GM19025 (cell line): Measurements from ENCODE around the gene NTRK3.

Source experiments
- ATAC-seq: cut with Tn5 transposase; IDR thresholded peaks from one replicate; pipeline ENCODE4 v1.9.1; 2021; ENCODE audit warnings: mild to moderate bottlenecking, low read depth, moderate library complexity; ENCODE audit not compliant: unreplicated experiment

NTRK3 gene

DNA sequence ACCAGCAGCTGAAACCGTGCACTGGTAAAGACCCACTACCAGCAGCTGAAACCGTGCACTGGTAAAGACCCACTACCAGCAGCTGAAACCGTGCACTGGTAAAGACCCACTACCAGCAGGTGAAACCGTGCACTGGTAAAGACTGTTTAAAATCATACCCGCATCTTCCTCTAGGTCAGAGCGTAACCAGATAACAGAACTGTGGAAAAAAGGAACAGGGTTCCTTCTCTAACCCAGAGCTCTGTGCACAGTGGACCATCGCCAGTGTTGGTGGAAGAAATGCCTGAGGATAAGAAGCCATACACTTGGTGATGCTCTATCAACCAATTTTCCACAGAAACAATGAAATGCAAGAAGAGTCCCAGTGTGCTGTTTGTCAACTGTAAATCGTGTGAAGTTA is 243.4 kb downstream of the NTRK3 start:
- ATAC-seq: no peak

DNA sequence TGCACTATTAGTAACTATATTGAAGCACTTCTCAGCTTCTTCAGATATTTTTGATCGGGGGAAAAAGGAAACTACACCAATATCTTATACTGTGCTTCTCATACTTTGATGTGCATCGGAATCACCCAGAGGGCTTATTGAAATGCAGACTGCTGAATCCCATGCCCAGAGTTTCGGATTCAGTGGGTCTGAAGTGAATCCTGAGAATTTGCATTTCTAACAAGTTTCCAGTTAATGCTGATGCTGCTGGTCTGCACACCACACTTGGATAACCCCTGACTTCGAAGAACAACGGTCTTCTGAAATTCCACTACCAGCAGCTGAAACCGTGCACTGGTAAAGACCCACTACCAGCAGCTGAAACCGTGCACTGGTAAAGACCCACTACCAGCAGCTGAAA is 243.9 kb downstream of the NTRK3 start:
- ATAC-seq: no peak

GRCh38 chr15:88012233-88012632 is 244.3 kb downstream of the NTRK3 start:
- ATAC-seq: no peak

GRCh38 chr15:88011533-88011932 is 245.0 kb downstream of the NTRK3 start:
- ATAC-seq: no peak

GRCh38 chr15:88006146-88006545 is 250.4 kb downstream of the NTRK3 start:
- no peak for ATAC-seq

- no peak for ATAC-seq
Measured at GRCh38 chr15:88004399-88004798, 252.1 kb downstream of the NTRK3 start.

DNA sequence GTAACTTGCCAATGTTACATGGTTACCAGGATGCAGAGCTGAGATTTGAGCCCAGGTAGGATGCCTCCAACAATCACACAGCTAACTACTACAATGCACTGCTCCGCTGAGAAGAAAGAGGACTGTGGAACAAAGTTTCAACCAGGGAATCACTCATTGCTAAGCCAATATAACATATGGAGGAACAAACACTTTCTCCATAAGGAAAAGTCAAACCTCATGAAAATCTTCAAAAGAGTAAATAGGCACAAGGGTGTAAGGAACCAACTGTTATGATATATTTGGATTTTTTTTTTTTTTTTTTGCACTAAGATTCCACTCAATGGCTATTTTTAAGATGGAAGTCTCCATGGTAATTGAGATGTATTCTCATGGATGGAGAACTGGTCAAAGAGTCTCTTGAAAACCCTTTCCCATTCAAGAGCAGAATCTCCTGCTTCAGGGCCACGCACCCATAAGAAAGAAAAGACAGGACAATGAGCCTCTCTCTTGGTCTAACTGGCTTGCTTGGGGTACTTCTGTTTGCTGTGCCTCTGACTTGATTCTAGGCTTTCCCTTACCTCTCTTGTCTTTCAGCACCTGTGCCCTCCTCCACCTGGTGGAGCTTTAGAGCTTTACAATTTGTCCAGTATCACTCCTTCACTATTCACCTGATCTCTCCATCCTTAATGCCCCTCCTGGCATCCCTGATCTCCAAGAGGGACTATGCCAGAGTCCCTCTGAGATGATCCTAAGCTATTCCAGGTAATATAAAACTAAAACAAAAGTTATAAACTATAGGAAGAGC is 252.8 kb downstream of the NTRK3 start:
- no peak for ATAC-seq

DNA sequence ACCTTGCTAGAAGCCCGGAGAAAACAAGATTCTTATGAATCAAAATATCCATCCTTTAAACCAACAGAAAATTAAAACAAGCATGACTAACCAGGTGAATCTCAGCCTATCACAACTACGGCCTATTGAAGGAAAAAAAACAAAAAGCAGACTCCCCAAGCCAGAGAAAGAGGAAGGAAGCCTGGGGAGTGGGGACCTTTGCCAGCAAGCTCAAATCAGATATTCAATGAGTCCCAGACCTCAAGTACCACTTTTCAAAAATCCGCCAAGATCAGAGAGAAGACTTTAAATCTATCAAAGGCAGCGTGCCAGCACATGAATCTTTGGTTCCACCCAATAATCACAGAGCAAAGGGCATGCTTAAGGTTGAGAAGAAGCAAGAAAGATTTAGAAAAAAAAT is 253.8 kb downstream of the NTRK3 start:
- ATAC-seq: no peak

- ATAC-seq: no peak
Measured at GRCh38 chr15:87998630-87999029, 257.9 kb downstream of the NTRK3 start.

DNA sequence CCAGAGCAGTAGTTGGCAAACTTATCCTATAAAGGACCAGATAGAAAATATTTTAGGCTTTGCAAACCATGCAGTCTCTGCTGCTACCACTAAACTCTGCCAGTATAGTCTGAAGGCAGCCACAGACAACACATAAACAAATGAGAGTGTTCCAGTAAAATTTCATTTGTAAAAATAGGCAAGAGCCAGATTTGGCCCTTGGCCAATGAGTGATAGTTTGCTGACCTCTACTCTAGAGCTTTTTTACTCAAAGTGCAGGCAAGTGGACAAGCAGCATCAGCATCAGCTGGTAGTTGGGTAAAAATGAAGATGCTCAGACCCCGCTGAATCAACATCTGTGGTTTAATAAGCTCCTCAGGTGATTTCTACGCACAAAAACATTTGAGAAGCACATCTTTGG is 269.8 kb downstream of the NTRK3 start:
- no peak for ATAC-seq

GRCh38 chr15:87985451-87985850 is 271.1 kb downstream of the NTRK3 start:
- ATAC-seq: no peak

- ATAC-seq: no peak
Measured at GRCh38 chr15:87981969-87982368, 274.6 kb downstream of the NTRK3 start.

DNA sequence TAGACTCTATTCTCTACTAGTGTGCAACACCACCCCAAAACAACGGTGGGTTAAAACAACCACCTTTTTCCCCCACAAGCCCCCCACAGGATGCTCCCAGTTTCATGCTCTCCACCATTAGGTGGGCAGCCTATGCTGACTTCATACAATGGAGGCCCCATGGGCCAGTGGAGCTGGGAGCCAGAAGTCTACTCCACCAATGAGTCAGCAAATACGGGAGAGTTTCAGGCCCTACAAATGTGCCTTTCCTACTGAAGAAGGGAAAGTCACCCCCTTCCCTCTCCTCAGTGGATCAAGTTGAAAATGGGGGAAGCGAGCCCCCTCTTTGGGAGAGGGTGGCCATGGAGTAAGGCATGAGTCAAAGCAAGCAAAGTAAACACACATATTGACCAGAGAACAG is 278.6 kb downstream of the NTRK3 start:
- no peak for ATAC-seq

GRCh38 chr15:87976552-87976951 is 280.0 kb downstream of the NTRK3 start:
- ATAC-seq: no peak

DNA sequence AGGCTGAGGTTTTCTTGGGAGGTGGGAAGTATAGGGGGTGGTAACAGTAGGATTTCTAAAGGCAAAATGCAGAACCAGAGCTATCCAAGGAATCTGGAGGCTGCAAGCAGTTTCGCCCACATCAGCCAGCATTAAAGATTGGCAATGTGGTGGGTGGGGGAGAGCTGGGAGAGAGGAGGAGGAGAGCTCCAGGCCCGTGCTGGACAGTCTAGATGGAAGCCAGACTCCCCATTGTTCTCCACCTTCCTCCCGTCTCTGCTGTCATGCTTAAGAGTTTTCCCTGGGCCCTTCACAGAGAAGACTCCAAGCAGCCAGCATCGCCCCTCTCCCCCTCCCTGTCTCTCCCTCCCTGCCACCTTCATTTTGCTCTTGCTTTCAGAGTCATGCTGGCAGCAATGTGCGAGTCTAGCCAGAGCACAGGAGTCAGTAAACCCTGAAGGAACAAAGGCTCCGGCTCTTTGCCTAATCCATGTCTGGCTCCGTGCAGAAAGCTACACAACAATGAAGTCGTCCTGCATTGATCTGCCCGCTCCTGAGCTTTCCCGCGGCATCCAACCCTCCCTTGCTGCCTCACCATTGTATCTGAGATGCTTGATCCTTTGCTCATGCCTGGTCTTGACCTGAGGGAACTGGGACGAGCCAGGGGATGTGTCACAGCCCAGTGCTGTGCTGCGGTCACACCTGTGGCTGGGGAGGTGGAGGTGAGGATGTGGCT is 282.9 kb downstream of the NTRK3 start:
- no peak for ATAC-seq

- no peak for ATAC-seq
Measured at GRCh38 chr15:87971076-87971475, 285.5 kb downstream of the NTRK3 start.

DNA sequence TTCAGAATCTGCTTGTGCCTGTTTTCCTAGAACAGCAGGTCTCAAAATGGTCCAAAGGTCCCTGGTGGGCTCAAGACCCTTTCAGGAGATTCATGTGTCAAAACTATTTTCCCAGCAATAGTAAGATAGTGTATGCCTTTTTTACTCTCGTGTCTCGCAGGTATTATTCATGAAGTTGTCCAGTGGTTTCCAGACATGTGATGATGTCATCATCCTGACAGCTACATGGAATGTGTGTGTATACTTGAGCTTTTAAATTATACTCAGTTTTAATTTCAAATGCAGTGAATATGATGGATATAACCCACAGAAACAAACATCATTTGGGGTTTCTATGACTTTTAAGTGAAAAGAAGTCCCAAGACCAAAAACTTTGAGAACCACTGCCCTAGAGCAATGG is 288.6 kb downstream of the NTRK3 start:
- ATAC-seq: no peak

DNA sequence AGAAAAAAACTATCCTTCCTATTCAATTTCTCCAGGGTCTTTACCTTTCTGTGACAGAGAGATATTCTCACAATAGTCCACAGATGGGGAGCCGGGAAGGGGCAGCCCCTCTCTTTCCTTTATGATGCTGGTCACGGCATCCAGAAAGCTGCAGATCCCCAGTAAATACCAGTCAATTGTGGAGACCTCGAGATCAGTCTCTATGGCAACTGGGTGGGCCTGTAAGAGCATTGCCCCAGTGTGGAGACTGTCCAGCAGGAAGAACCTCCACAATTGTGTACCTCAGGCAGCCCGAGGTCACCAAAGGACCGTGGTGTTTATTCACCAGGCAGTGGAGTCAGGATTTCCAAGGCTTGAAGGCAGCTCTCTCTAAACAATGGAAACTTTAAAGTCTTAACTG is 291.2 kb downstream of the NTRK3 start:
- ATAC-seq: no peak

GRCh38 chr15:87962428-87962827 is 294.1 kb downstream of the NTRK3 start:
- ATAC-seq: no peak

DNA sequence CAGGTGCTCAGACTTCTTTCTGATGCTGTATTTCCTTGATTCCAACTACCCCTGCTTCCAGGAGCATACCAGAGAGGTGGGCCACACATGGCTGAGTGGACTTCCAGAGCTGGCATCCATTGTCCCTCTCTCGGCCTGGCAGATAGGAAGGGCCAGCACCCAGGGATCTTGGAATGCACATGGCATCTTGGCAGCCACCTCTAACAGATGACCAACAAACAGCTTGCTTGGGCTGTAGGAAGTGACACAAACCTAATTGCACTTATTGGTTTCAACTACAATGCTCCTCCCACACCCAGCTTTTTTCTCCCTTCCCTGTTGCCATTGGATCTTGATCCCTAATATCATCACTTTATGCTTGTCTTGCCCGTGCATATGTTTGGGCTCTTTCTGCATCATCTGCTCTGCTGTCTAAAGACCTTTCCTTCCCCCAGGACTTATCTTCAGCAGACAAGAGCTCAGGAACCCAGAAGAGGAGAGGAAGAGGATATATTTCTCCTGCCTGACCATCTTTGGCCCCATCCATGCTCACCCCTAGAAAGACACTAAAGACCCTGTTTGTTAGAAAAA is 294.6 kb downstream of the NTRK3 start:
- ATAC-seq: no peak

DNA sequence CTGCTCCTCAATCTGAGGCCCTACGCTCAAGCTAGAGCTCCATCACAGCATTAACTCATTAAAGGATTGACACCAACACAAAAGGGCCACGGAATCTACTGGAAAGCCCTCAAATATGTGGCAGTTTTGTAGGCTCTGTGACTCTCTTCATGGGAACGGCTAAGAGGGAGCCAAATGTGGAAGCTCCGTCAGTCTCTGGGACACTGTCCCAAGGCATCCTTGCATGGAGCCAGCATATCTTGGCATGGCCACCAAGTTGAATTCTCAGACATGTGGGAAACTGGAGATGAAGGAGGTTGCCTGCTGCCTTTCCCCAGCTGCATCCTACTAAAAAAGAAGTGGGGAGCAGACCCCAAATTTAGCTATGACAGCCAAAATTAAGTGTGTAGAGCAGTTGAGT is 296.9 kb downstream of the NTRK3 start:
- ATAC-seq: no peak

- no peak for ATAC-seq
Measured at GRCh38 chr15:87959080-87959479, 297.5 kb downstream of the NTRK3 start.
